ENCODE data around the gene DCLK1.

Gene DCLK1

DNA sequence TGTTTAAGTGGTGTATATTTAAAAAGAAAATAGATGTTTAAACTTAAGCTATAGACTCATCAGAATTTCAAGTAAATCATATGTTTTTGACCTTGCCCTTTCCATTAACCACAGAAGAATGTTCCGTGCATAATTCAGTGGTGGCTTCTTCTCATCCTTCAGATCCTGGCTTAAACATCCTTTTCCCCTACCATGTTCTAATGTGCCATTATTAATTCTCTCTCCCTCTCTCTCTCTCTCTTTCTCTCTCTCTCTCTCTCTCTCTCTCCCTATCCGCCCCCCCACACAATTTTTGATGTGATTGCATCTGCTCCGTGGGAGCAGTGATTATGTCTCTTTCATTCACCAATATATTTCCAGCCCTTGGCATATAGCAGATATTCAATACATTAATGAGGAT lies 116.4 kb downstream of the DCLK1 start:
- TF ChIP-seq SPI1 (IDR thresholded peaks at IDR 0.05; ENCODE audit: borderline replicate concordance, low read depth): no peak
- H3K4me3 ChIP-seq (replicated peaks; ENCODE audit: insufficient read depth, low read length): no peak overlapping the region
- DNase-seq (ENCODE audit: low read depth in 1 of 2, low spot score in 1 of 2): no peak
- H3K27me3 ChIP-seq (ENCODE audit: insufficient read depth, poor library complexity, severe bottlenecking): no peaks in the 10 kb centered on the region
- no peak overlapping the region for H3K27ac ChIP-seq (replicated peaks)

DNA sequence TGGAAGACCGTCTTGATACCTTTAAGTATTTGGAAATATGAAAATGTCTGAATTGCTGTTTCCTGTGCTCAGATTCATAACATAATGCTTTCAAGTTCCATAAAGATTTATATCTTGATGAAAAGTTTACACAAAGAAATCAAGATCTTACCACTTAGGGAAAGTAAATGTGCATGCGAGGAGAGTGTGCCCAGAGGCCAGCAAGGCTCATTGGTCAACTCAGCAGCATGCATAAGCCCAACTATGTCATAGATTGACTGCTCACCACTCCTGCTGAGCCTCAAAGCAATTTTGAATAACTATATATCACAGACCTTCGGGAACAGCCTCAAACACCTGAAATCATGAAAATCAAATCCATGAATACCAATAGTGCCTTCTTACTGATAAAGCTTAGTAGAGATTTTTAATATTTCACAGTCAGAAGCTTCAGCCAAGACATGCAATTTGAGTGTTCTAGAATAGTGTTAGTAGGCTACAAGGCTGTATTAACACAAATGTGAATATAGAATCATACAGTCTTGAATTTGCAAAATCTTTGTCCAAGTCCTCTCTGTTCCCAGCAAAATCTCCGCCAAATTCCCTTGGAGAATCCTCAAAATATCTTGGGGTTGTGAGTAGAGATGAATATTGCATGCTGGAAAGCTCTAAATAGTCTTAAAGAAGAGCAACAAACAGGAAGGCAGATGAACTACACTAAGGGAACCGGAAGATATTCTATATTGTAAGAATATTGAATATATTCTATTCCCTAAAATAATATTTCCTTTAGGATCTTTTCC lies 124.1 kb downstream of the DCLK1 start:
- TF ChIP-seq POLR2AphosphoS5 (IDR thresholded peaks at IDR 0.05; ENCODE audit: low read depth) (no peak), SPI1 (IDR thresholded peaks at IDR 0.05; ENCODE audit: borderline replicate concordance, low read depth) (no peak), GABPA (IDR thresholded peaks at IDR 0.05; ENCODE audit: low read depth) (no peak)
- TF ChIP-seq, protein P1, sequence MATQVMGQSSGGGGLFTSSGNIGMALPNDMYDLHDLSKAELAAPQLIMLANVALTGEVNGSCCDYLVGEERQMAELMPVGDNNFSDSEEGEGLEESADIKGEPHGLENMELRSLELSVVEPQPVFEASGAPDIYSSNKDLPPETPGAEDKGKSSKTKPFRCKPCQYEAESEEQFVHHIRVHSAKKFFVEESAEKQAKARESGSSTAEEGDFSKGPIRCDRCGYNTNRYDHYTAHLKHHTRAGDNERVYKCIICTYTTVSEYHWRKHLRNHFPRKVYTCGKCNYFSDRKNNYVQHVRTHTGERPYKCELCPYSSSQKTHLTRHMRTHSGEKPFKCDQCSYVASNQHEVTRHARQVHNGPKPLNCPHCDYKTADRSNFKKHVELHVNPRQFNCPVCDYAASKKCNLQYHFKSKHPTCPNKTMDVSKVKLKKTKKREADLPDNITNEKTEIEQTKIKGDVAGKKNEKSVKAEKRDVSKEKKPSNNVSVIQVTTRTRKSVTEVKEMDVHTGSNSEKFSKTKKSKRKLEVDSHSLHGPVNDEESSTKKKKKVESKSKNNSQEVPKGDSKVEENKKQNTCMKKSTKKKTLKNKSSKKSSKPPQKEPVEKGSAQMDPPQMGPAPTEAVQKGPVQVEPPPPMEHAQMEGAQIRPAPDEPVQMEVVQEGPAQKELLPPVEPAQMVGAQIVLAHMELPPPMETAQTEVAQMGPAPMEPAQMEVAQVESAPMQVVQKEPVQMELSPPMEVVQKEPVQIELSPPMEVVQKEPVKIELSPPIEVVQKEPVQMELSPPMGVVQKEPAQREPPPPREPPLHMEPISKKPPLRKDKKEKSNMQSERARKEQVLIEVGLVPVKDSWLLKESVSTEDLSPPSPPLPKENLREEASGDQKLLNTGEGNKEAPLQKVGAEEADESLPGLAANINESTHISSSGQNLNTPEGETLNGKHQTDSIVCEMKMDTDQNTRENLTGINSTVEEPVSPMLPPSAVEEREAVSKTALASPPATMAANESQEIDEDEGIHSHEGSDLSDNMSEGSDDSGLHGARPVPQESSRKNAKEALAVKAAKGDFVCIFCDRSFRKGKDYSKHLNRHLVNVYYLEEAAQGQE (IDR thresholded peaks at IDR 0.05; ENCODE audit: insufficient replicate concordance, low read depth): no peak
- TF ChIP-seq, protein P2, sequence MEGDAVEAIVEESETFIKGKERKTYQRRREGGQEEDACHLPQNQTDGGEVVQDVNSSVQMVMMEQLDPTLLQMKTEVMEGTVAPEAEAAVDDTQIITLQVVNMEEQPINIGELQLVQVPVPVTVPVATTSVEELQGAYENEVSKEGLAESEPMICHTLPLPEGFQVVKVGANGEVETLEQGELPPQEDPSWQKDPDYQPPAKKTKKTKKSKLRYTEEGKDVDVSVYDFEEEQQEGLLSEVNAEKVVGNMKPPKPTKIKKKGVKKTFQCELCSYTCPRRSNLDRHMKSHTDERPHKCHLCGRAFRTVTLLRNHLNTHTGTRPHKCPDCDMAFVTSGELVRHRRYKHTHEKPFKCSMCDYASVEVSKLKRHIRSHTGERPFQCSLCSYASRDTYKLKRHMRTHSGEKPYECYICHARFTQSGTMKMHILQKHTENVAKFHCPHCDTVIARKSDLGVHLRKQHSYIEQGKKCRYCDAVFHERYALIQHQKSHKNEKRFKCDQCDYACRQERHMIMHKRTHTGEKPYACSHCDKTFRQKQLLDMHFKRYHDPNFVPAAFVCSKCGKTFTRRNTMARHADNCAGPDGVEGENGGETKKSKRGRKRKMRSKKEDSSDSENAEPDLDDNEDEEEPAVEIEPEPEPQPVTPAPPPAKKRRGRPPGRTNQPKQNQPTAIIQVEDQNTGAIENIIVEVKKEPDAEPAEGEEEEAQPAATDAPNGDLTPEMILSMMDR (IDR thresholded peaks at IDR 0.05; ENCODE audit: insufficient read depth, low read length): no peak
- Histone ChIP-seq H3K27ac (replicated peaks) (no peak overlapping the region), H3K27me3 (ENCODE audit: insufficient read depth, poor library complexity, severe bottlenecking) (no peaks in the 10 kb centered on the region), H3K4me3 (replicated peaks; ENCODE audit: insufficient read depth, low read length) (no peak overlapping the region)
- no peak for DNase-seq (ENCODE audit: low read depth in 1 of 2, low spot score in 1 of 2)

DNA sequence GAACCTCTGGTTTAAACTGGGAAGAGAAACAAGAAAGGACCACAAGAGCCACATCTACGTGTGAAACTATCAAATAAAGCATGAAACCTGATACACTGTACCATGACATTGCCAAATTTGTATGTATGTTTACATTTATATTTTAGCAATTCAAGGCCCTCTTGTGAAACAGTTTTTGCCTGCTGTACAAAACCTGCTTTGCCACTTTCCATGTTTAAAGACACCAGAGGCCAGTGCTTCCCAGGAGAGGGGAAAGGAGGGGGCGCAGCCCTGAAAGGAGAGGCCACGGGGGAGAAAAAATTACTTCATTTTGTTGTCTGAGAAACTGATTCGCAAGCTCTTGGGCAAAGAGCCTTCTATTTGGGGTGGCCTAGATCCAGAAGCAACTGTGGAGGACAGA lies 124.8 kb downstream of the DCLK1 start:
- Histone ChIP-seq H3K4me3 (replicated peaks; ENCODE audit: insufficient read depth, low read length) (no peak overlapping the region), H3K27ac (replicated peaks) (no peak overlapping the region), H3K27me3 (ENCODE audit: insufficient read depth, poor library complexity, severe bottlenecking) (no peaks in the 10 kb centered on the region)
- DNase-seq (ENCODE audit: low read depth in 1 of 2, low spot score in 1 of 2): no peak
- TF ChIP-seq SPI1 (IDR thresholded peaks at IDR 0.05; ENCODE audit: borderline replicate concordance, low read depth) (no peak), POLR2AphosphoS5 (IDR thresholded peaks at IDR 0.05; ENCODE audit: low read depth) (no peak), GABPA (IDR thresholded peaks at IDR 0.05; ENCODE audit: low read depth) (no peak)
- TF ChIP-seq, protein P2 (IDR thresholded peaks at IDR 0.05; ENCODE audit: insufficient read depth, low read length): no peak
- TF ChIP-seq, protein P1 (IDR thresholded peaks at IDR 0.05; ENCODE audit: insufficient replicate concordance, low read depth): no peak

DNA sequence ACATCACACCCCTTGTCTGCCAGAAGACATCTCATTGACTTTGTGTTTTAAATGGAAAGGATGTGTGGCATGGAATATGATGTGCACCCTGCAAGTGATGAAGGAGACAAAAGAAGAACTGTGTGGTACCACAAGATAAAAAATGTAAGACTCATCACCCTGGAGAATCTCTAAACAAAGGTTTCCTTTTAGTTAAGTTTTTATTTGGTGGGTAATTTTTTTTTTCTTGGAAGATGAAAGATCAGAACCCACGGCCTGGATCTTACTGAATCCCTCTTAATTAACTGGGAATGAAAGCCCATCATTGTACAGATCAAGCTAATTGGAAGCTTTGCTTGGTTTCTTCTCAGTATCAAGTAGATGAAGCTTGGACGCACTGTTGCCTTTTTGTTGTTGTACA lies 129.6 kb downstream of the DCLK1 start:
- TF ChIP-seq GABPA (IDR thresholded peaks at IDR 0.05; ENCODE audit: low read depth): no peak
- TF ChIP-seq, protein P1 (IDR thresholded peaks at IDR 0.05; ENCODE audit: insufficient replicate concordance, low read depth): no peak
- TF ChIP-seq, protein P2 (IDR thresholded peaks at IDR 0.05; ENCODE audit: insufficient read depth, low read length): no peak
- no peak for TF ChIP-seq SPI1 (IDR thresholded peaks at IDR 0.05; ENCODE audit: borderline replicate concordance, low read depth)
- no peak overlapping the region for H3K27ac ChIP-seq (replicated peaks)
- DNase-seq (ENCODE audit: low read depth in 1 of 2, low spot score in 1 of 2): no peak
- H3K4me3 ChIP-seq (replicated peaks; ENCODE audit: insufficient read depth, low read length): no peak overlapping the region
- no peaks in the 10 kb centered on the region for H3K27me3 ChIP-seq (ENCODE audit: insufficient read depth, poor library complexity, severe bottlenecking)
